SK-N-MC (cell line): Measurements from ENCODE around the gene PHF20.

ENCODE experiments used
- DNase-seq: peaks from one replicate; pipeline ENCODE4 v3.0.0-alpha.2; 2011; ENCODE audit warnings: low read depth, low spot score
- H3K27ac ChIP-seq: fragments of 200-600 bp; sonication (generic); 2 replicates; pipeline ENCODE4 v1.5.1; 2016; ENCODE audit warnings: mixed run types
- H3K36me3 ChIP-seq: fragments of 200-600 bp; sonication (generic); 2 replicates; pipeline ENCODE4 v1.6.1; 2017; ENCODE audit warnings: antibody characterized with exemption, low read length, mixed read lengths; ENCODE audit not compliant: insufficient read depth
- H3K4me3 ChIP-seq: fragments of 200-600 bp; sonication (generic); 2 replicates; pipeline ENCODE4 v1.5.1; 2016
- H3K9ac ChIP-seq: fragments of 200-600 bp; sonication (generic); 2 replicates; pipeline ENCODE4 v1.8.0; 2017; ENCODE audit warnings: mixed run types, mixed read lengths; ENCODE audit not compliant: insufficient read length
- H3K9me3 ChIP-seq: fragments of 200-600 bp; sonication (generic); 2 replicates; pipeline ENCODE4 v1.6.1; 2017; ENCODE audit warnings: low read depth, mild to moderate bottlenecking, antibody characterized with exemption, low read length, moderate library complexity, mixed read lengths
- EZH2 ChIP-seq: fragments of 200-600 bp; sonication (generic); IDR thresholded peaks from one replicate; pipeline ENCODE4 v1.6.1; 2017; ENCODE audit warnings: antibody characterized with exemption
- FOXP2 ChIP-seq: optimal IDR thresholded peaks from 2 replicates; pipeline ENCODE3; 2011; ENCODE audit warnings: mild to moderate bottlenecking, moderate library complexity; ENCODE audit not compliant: insufficient read depth; ENCODE audit errors: extremely low read length, control extremely low read depth
- POLR2AphosphoS5 ChIP-seq: IDR thresholded peaks from 2 replicates; pipeline ENCODE4 v1.6.1; 2012; ENCODE audit warnings: mild to moderate bottlenecking, low read depth, low read length, borderline replicate concordance

PHF20 gene

GRCh38 chr20:35792740-35793139, 20.9 kb downstream of the PHF20 start:
- TF ChIP-seq POLR2AphosphoS5 (no peak), FOXP2 (no peak), EZH2 (no peak)
- Histone ChIP-seq H3K36me3 (no peaks in the 10 kb centered on the region; the same call in 1 of the 2 replicates), H3K9me3 (no peaks in the 10 kb centered on the region), H3K4me3 (no peak overlapping the region), H3K27ac (no peak overlapping the region), H3K9ac (no peak overlapping the region)
- DNase-seq = no peak

- TF ChIP-seq POLR2AphosphoS5 = no peak
- no peak for TF ChIP-seq FOXP2
- no peak for TF ChIP-seq EZH2
- DNase-seq = no peak
- Histone ChIP-seq H3K4me3 (no peak overlapping the region), H3K9me3 (no peaks in the 10 kb centered on the region), H3K36me3 (peaks cover 19% of the 10 kb centered on the region), H3K9ac (no peak overlapping the region), H3K27ac (no peak overlapping the region)
Measured at GRCh38 chr20:35796571-35796970, 24.8 kb downstream of the PHF20 start.

GRCh38 chr20:35801865-35802264, 30.1 kb downstream of the PHF20 start:
- Histone ChIP-seq H3K27ac (no peak overlapping the region), H3K9me3 (no peaks in the 10 kb centered on the region), H3K4me3 (no peak overlapping the region), H3K9ac (no peak overlapping the region), H3K36me3 (peaks cover 31% of the 10 kb centered on the region)
- TF ChIP-seq EZH2 (no peak), FOXP2 (no peak), POLR2AphosphoS5 (no peak)
- no peak for DNase-seq

GRCh38 chr20:35806075-35806474, 34.3 kb downstream of the PHF20 start:
- H3K27ac ChIP-seq = no peak overlapping the region
- no peaks in the 10 kb centered on the region for H3K9me3 ChIP-seq
- TF ChIP-seq EZH2 (no peak), POLR2AphosphoS5 (no peak), FOXP2 (no peak)
- no peak for DNase-seq
- peaks cover 38% of the 10 kb centered on the region for H3K36me3 ChIP-seq
- H3K9ac ChIP-seq = no peak overlapping the region
- H3K4me3 ChIP-seq = no peak overlapping the region

GRCh38 chr20:35807877-35808276, 36.1 kb downstream of the PHF20 start:
- H3K36me3 ChIP-seq = peaks cover 32% of the 10 kb centered on the region
- no peak overlapping the region for H3K4me3 ChIP-seq
- H3K9me3 ChIP-seq = no peaks in the 10 kb centered on the region
- no peak for DNase-seq
- H3K9ac ChIP-seq = no peak overlapping the region
- no peak for TF ChIP-seq EZH2
- no peak for TF ChIP-seq FOXP2
- TF ChIP-seq POLR2AphosphoS5 = no peak
- no peak overlapping the region for H3K27ac ChIP-seq

DNA sequence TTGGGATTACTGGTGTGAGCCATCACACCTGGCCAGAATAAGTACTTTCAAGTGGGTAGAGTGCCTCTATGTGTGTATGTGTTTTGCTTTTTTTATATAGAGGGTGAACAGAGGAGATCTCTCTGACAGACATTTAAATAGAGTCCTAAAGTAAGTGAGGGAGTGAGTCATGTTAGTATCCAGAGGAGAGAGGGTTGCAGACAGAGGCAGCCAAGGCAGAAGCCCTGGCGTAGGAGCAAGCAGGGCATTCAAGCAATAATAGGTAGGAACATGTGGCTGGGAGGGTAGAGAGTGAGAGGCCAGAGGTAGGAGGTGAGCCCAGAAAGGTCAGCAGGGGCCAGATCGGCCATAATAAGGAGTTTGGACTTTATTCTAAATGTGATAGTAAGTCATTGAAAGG, 48.9 kb downstream of the PHF20 start:
- no peak for DNase-seq
- Histone ChIP-seq H3K36me3 (peaks cover 18% of the 10 kb centered on the region), H3K4me3 (no peak overlapping the region), H3K9me3 (no peaks in the 10 kb centered on the region), H3K27ac (no peak overlapping the region), H3K9ac (no peak overlapping the region)
- TF ChIP-seq POLR2AphosphoS5 (no peak), FOXP2 (no peak), EZH2 (no peak)

GRCh38 chr20:35821807-35822242, 50.0 kb downstream of the PHF20 start:
- no peak overlapping the region for H3K27ac ChIP-seq
- peaks cover 18% of the 10 kb centered on the region for H3K36me3 ChIP-seq
- no peak for DNase-seq

GRCh38 chr20:35823147-35823546, 51.3 kb downstream of the PHF20 start:
- Histone ChIP-seq H3K9ac (no peak overlapping the region), H3K4me3 (no peak overlapping the region), H3K9me3 (no peaks in the 10 kb centered on the region), H3K36me3 (peaks cover 18% of the 10 kb centered on the region), H3K27ac (no peak overlapping the region)
- no peak for DNase-seq
- TF ChIP-seq EZH2 = no peak
- no peak for TF ChIP-seq FOXP2
- no peak for TF ChIP-seq POLR2AphosphoS5

More at GRCh38 chr20:35821807-35822242, 50.0 kb downstream of the PHF20 start:
- no peak overlapping the region for H3K9ac ChIP-seq
- no peaks in the 10 kb centered on the region for H3K9me3 ChIP-seq
- TF ChIP-seq EZH2 = no peak
- H3K4me3 ChIP-seq = no peak overlapping the region

DNA sequence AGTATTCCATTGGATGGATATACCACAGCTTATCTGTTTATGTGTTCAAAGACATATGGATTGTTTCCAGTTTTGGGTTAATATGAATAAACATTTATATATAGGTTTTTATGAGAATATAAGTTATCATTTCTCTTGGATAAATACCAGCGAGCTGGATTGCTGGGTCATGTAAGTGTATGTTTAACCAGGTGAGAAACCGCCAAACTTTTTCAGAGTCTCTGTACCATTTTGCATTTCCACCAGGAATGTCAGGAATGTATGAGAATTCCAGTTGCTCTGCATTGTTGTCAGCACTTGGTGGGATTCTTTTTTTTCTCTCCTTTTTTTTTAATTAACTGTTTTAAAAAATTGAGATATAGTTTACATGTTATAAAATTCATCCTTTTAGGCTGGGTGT, 52.1 kb downstream of the PHF20 start:
- peaks cover 18% of the 10 kb centered on the region for H3K36me3 ChIP-seq
- no peak overlapping the region for H3K9ac ChIP-seq
- no peak overlapping the region for H3K27ac ChIP-seq
- H3K9me3 ChIP-seq = no peaks in the 10 kb centered on the region
- H3K4me3 ChIP-seq = no peak overlapping the region
- TF ChIP-seq EZH2 = no peak
- TF ChIP-seq POLR2AphosphoS5 = no peak
- TF ChIP-seq FOXP2 = no peak
- DNase-seq = no peak
